ENCODE measurements around the gene RALGPS1.

GRCh38 chr9:127116957-127117356, 202.4 kb downstream of the RALGPS1 start:
- no peak for TF ChIP-seq GATA2 (IDR thresholded peaks at IDR 0.05; ENCODE audit: low read depth, low read length)
- TF ChIP-seq GATA3 (IDR thresholded peaks at IDR 0.05; ENCODE audit: low read depth, low read length) = no peak

All from SH-SY5Y (cell line).